ENCODE results near the gene NBAS.

NBAS gene

GRCh38 chr2:15377202-15377601, 183.9 kb downstream of the NBAS start:
- in situ Hi-C loops (cut with MboI; ENCODE audit: low sequenced_read_pairs): no loop called here

- in situ Hi-C loops (cut with MboI; ENCODE audit: low sequenced_read_pairs): no loop called here
These were observed 189.1 kb downstream of the NBAS start for GRCh38 chr2:15372019-15372418.

GRCh38 chr2:15369129-15369528, 192.0 kb downstream of the NBAS start:
- in situ Hi-C loops (cut with MboI; ENCODE audit: low sequenced_read_pairs): no loop called here

- in situ Hi-C loops (cut with MboI; ENCODE audit: low sequenced_read_pairs): no loop called here
These were observed 193.4 kb downstream of the NBAS start for GRCh38 chr2:15367715-15368114.

GRCh38 chr2:15367205-15367604, 193.9 kb downstream of the NBAS start:
- in situ Hi-C loops (cut with MboI; ENCODE audit: low sequenced_read_pairs): no loop called here

GRCh38 chr2:15365411-15365810, 195.7 kb downstream of the NBAS start:
- in situ Hi-C loops (cut with MboI; ENCODE audit: low sequenced_read_pairs): no loop called here

GRCh38 chr2:15364561-15364960, 196.6 kb downstream of the NBAS start:
- in situ Hi-C loops (cut with MboI; ENCODE audit: low sequenced_read_pairs): no loop called here

GRCh38 chr2:15363734-15364133, 197.4 kb downstream of the NBAS start:
- in situ Hi-C loops (cut with MboI; ENCODE audit: low sequenced_read_pairs): no loop called here

GRCh38 chr2:15363142-15363541, 198.0 kb downstream of the NBAS start:
- in situ Hi-C loops (cut with MboI; ENCODE audit: low sequenced_read_pairs): no loop called here

- in situ Hi-C loops (cut with MboI; ENCODE audit: low sequenced_read_pairs): no loop called here
These were observed 201.2 kb downstream of the NBAS start for GRCh38 chr2:15359716-15360531.

GRCh38 chr2:15357922-15358321, 203.2 kb downstream of the NBAS start:
- in situ Hi-C loops (cut with MboI; ENCODE audit: low sequenced_read_pairs): no loop called here

GRCh38 chr2:15357186-15357585, 203.9 kb downstream of the NBAS start:
- in situ Hi-C loops (cut with MboI; ENCODE audit: low sequenced_read_pairs): no loop called here

- in situ Hi-C loops (cut with MboI; ENCODE audit: low sequenced_read_pairs): no loop called here
These were observed 205.7 kb downstream of the NBAS start for GRCh38 chr2:15355386-15355785.

- in situ Hi-C loops (cut with MboI; ENCODE audit: low sequenced_read_pairs): no loop called here
These were observed 206.4 kb downstream of the NBAS start for GRCh38 chr2:15354596-15355366.

GRCh38 chr2:15352363-15352762, 208.8 kb downstream of the NBAS start:
- in situ Hi-C loops (cut with MboI; ENCODE audit: low sequenced_read_pairs): no loop called here

- in situ Hi-C loops (cut with MboI; ENCODE audit: low sequenced_read_pairs): no loop called here
These were observed 212.5 kb downstream of the NBAS start for GRCh38 chr2:15348636-15349035.

- in situ Hi-C loops (cut with MboI; ENCODE audit: low sequenced_read_pairs): no loop called here
These were observed 213.1 kb downstream of the NBAS start for GRCh38 chr2:15348045-15348444.

GRCh38 chr2:15346624-15347023, 214.5 kb downstream of the NBAS start:
- in situ Hi-C loops (cut with MboI; ENCODE audit: low sequenced_read_pairs): no loop called here

GRCh38 chr2:15337996-15338666, 223.0 kb downstream of the NBAS start:
- in situ Hi-C loops (cut with MboI; ENCODE audit: low sequenced_read_pairs): no loop called here

GRCh38 chr2:15334644-15335326, 226.3 kb downstream of the NBAS start:
- in situ Hi-C loops (cut with MboI; ENCODE audit: low sequenced_read_pairs): no loop called here

GRCh38 chr2:15331787-15332186, 229.3 kb downstream of the NBAS start:
- in situ Hi-C loops (cut with MboI; ENCODE audit: low sequenced_read_pairs): no loop called here

Measured in HL-60/S4 (cell line).